GM19397 (cell line): Measurements from ENCODE around the gene RAB39A.
A peak's percentile ranks its signal among the peaks of the same experiment; 100 is the strongest.
"Not testable (repeated sequence)": the region's sequence is repeated elsewhere in the genome, so short reads cannot be mapped to it uniquely, and the experiment has no call there.

Experiments used
- ATAC-seq: cut with Tn5 transposase; IDR thresholded peaks from one replicate; pipeline ENCODE4 v1.9.1; 2021; ENCODE audit warnings: mild to moderate bottlenecking, moderate library complexity; ENCODE audit not compliant: unreplicated experiment

RAB39A gene

GRCh38 chr11:107928046-107928766 lies at the start of gene RAB39A:
Gene RAB39A (plus strand): TSS chr11:107928448. CDS start chr11:107928569, 121 bp downstream.
- peak; percentile 93 for ATAC-seq

GRCh38 chr11:107881471-107881870 lies 46.8 kb upstream of the RAB39A start:
- not testable (repeated sequence) for ATAC-seq

GRCh38 chr11:107882095-107882820 lies 46.0 kb upstream of the RAB39A start:
- ATAC-seq: no peak

- ATAC-seq: no peak
Measured at GRCh38 chr11:107898270-107898669, 30.0 kb upstream of the RAB39A start.

GRCh38 chr11:107908211-107908610 lies 20.0 kb upstream of the RAB39A start:
- no peak for ATAC-seq

- not testable (repeated sequence) for ATAC-seq
Measured at GRCh38 chr11:107912415-107912814, 15.8 kb upstream of the RAB39A start.

GRCh38 chr11:107915229-107915628 lies 13.0 kb upstream of the RAB39A start:
- no peak for ATAC-seq

GRCh38 chr11:107916671-107917241 lies 11.5 kb upstream of the RAB39A start:
- no peak for ATAC-seq

- ATAC-seq: no peak
Measured at GRCh38 chr11:107921997-107922396, 6.3 kb upstream of the RAB39A start.

GRCh38 chr11:107923519-107923918 lies 4.7 kb upstream of the RAB39A start:
- not testable (repeated sequence) for ATAC-seq

- no peak for ATAC-seq
Measured at GRCh38 chr11:107924306-107924705, 3.9 kb upstream of the RAB39A start.

- no peak for ATAC-seq
Measured at GRCh38 chr11:107927559-107927958, 689 bp upstream of the RAB39A start.

GRCh38 chr11:107928767-107929507 lies 689 bp downstream of the RAB39A start:
- ATAC-seq: peak; percentile 9

- ATAC-seq: no peak
Measured at GRCh38 chr11:107929611-107930200, 1.5 kb downstream of the RAB39A start.

GRCh38 chr11:107931206-107931605 lies 3.0 kb downstream of the RAB39A start:
- ATAC-seq: no peak

GRCh38 chr11:107947904-107948303 lies 19.7 kb downstream of the RAB39A start:
- ATAC-seq: no peak

GRCh38 chr11:107948328-107948727 lies 20.1 kb downstream of the RAB39A start:
- ATAC-seq: not testable (repeated sequence)

- ATAC-seq: no peak
Measured at GRCh38 chr11:107951155-107951554, 22.9 kb downstream of the RAB39A start.

- no peak for ATAC-seq
Measured at GRCh38 chr11:107953446-107953845, 25.2 kb downstream of the RAB39A start.

GRCh38 chr11:107956543-107956942 lies 28.3 kb downstream of the RAB39A start:
- ATAC-seq: no peak

GRCh38 chr11:107957109-107957588 lies 28.9 kb downstream of the RAB39A start:
- ATAC-seq: no peak
